Measurements from ENCODE around the gene HDAC4. TPM values are rescaled to one million over a fixed set of nuclear protein-coding genes. Genes with fewer than 3 reads are reported as not detected.

HDAC4 gene
- total RNA-seq, 1 donor from 2014 or later = 65.7 TPM

- no peaks in the 10 kb centered on the region for H3K27me3 ChIP-seq
- peaks cover 0 to 7% of the 10 kb centered on the region in 2 donors for H3K4me1 ChIP-seq
- intact Hi-C loops (cut with DNase I) = no loop called here
- no peak for TF ChIP-seq CTCF (IDR thresholded peaks at IDR 0.05)
- H3K27ac ChIP-seq = no peak overlapping the region
- no peak overlapping the region for H3K4me3 ChIP-seq
- DNase-seq (ENCODE audit: low spot score in 2 of 2) = no peak
- H3K36me3 ChIP-seq = peaks cover 21 to 59% of the 10 kb centered on the region in 2 donors
- no peaks in the 10 kb centered on the region for H3K9me3 ChIP-seq
Measured at GRCh38 chr2:239101807-239102206, 299.0 kb downstream of the HDAC4 start.

- H3K4me3 ChIP-seq = no peak overlapping the region
- peaks cover 0 to 7% of the 10 kb centered on the region in 2 donors for H3K4me1 ChIP-seq
- no peaks in the 10 kb centered on the region for H3K9me3 ChIP-seq
- no peak overlapping the region for H3K27ac ChIP-seq
- H3K36me3 ChIP-seq = peaks cover 21 to 54% of the 10 kb centered on the region in 2 donors
- intact Hi-C loops (cut with DNase I) = no loop called here
- TF ChIP-seq CTCF (IDR thresholded peaks at IDR 0.05) = no peak
- no peak for DNase-seq (ENCODE audit: low spot score in 2 of 2)
- no peaks in the 10 kb centered on the region for H3K27me3 ChIP-seq
Measured at GRCh38 chr2:239101071-239101470, 299.7 kb downstream of the HDAC4 start.

- peaks cover 0 to 7% of the 10 kb centered on the region in 2 donors for H3K4me1 ChIP-seq
- peaks cover 23 to 51% of the 10 kb centered on the region in 2 donors for H3K36me3 ChIP-seq
- H3K4me3 ChIP-seq = no peak overlapping the region
- H3K27ac ChIP-seq = no peak overlapping the region
- H3K27me3 ChIP-seq = no peaks in the 10 kb centered on the region
- DNase-seq (ENCODE audit: low spot score in 2 of 2) = no peak
- intact Hi-C loops (cut with DNase I) = no loop called here
- no peaks in the 10 kb centered on the region for H3K9me3 ChIP-seq
- TF ChIP-seq CTCF (IDR thresholded peaks at IDR 0.05) = no peak
Measured at GRCh38 chr2:239099474-239099873, 301.3 kb downstream of the HDAC4 start.

- DNase-seq (ENCODE audit: low spot score in 2 of 2) = no peak
- no peak overlapping the region for H3K4me3 ChIP-seq
- TF ChIP-seq CTCF (IDR thresholded peaks at IDR 0.05) = no peak
- no peak overlapping the region for H3K27ac ChIP-seq
- no peaks in the 10 kb centered on the region for H3K27me3 ChIP-seq
- intact Hi-C loops (cut with DNase I) = no loop called here
- peaks cover 28 to 59% of the 10 kb centered on the region in 2 donors for H3K36me3 ChIP-seq
- H3K4me1 ChIP-seq = peaks cover 0 to 4% of the 10 kb centered on the region in 2 donors
- no peaks in the 10 kb centered on the region for H3K9me3 ChIP-seq
Measured at GRCh38 chr2:239098288-239098970, 302.4 kb downstream of the HDAC4 start.

- intact Hi-C loops (cut with DNase I) = no loop called here
- Histone ChIP-seq H3K27me3 (no peaks in the 10 kb centered on the region), H3K4me1 (no peaks in the 10 kb centered on the region), H3K36me3 (peaks cover 29 to 63% of the 10 kb centered on the region in 2 donors), H3K27ac (no peak overlapping the region), H3K4me3 (no peak overlapping the region), H3K9me3 (no peaks in the 10 kb centered on the region)
- DNase-seq (ENCODE audit: low spot score in 2 of 2) = no peak
- TF ChIP-seq CTCF (IDR thresholded peaks at IDR 0.05) = no peak
Measured at GRCh38 chr2:239097428-239097696, 303.5 kb downstream of the HDAC4 start.
